H9 (cell line): Measurements from ENCODE around the gene DUS2. TPM values are rescaled to one million over a fixed set of nuclear protein-coding genes. Genes with fewer than 3 reads are reported as not detected.

ENCODE experiments used
- DNase-seq: peaks from one replicate; pipeline ENCODE4 v3.0.0-alpha.2; 2017
- H2AFZ ChIP-seq: one replicate; pipeline ENCODE4 v1.6.1; 2013; ENCODE audit warnings: mild to moderate bottlenecking, low read length, control low read depth, moderate library complexity
- H2AK5ac ChIP-seq: 2 replicates; pipeline ENCODE4 v1.6.1; 2013; ENCODE audit warnings: low read length, control low read depth, mixed read lengths; ENCODE audit not compliant: insufficient read length
- H2BK120ac ChIP-seq: one replicate; pipeline ENCODE4 v1.6.1; 2013; ENCODE audit warnings: low read depth, mild to moderate bottlenecking, low read length, control low read depth, inconsistent platforms; ENCODE audit not compliant: poor library complexity, severe bottlenecking
- H2BK12ac ChIP-seq: 2 replicates; pipeline ENCODE4 v1.6.1; 2013; ENCODE audit warnings: low read length, control low read depth, mixed read lengths, low read depth; ENCODE audit not compliant: insufficient read length
- H2BK15ac ChIP-seq: 2 replicates; pipeline ENCODE4 v1.6.1; 2013; ENCODE audit warnings: low read depth, low read length, control low read depth
- H2BK20ac ChIP-seq: one replicate; pipeline ENCODE4 v1.6.1; 2013; ENCODE audit warnings: low read depth, mild to moderate bottlenecking, low read length, control low read depth, inconsistent platforms; ENCODE audit not compliant: poor library complexity, severe bottlenecking
- H2BK5ac ChIP-seq: 2 replicates; pipeline ENCODE4 v1.6.1; 2013; ENCODE audit warnings: low read length, control low read depth, mixed read lengths; ENCODE audit not compliant: insufficient read length
- H3K14ac ChIP-seq: 2 replicates; pipeline ENCODE4 v1.6.1; 2013; ENCODE audit warnings: low read length, control low read depth; ENCODE audit not compliant: insufficient read depth
- H3K18ac ChIP-seq: 2 replicates; pipeline ENCODE4 v1.6.1; 2013; ENCODE audit warnings: low read depth, mild to moderate bottlenecking, mixed read lengths, low read length, control low read depth; ENCODE audit not compliant: insufficient read length
- H3K23ac ChIP-seq: 2 replicates; pipeline ENCODE4 v1.6.1; 2013; ENCODE audit warnings: low read length, control low read depth, mixed read lengths, low read depth; ENCODE audit not compliant: insufficient read length
- H3K23me2 ChIP-seq: 2 replicates; pipeline ENCODE4 v1.6.1; 2013; ENCODE audit warnings: low read depth, mild to moderate bottlenecking, mixed read lengths, low read length, control low read depth; ENCODE audit not compliant: insufficient read length, poor library complexity, severe bottlenecking
- H3K27ac ChIP-seq: 2 replicates; pipeline ENCODE4 v1.5.1; 2013; ENCODE audit warnings: low read length, control low read depth, mixed read lengths, low read depth; ENCODE audit not compliant: insufficient read length
- H3K27me3 ChIP-seq: 2 replicates; pipeline ENCODE4 v1.6.1; 2013; ENCODE audit warnings: low read length, control low read depth, inconsistent platforms; ENCODE audit not compliant: insufficient read depth
- H3K4ac ChIP-seq: 2 replicates; pipeline ENCODE4 v1.6.1; 2013; ENCODE audit warnings: low read depth, mild to moderate bottlenecking, control low read depth, inconsistent platforms, low read length, moderate library complexity
- H3K4me1 ChIP-seq: 2 replicates; pipeline ENCODE4 v1.6.1; 2013; ENCODE audit warnings: low read length, control low read depth, inconsistent platforms; ENCODE audit not compliant: insufficient read depth
- H3K4me2 ChIP-seq: 2 replicates; pipeline ENCODE4 v1.6.1; 2013; ENCODE audit warnings: low read length, control low read depth, mixed read lengths; ENCODE audit not compliant: insufficient read length, insufficient read depth
- H3K56ac ChIP-seq: 2 replicates; pipeline ENCODE4 v1.6.1; 2013; ENCODE audit warnings: low read depth, mild to moderate bottlenecking, mixed read lengths, low read length, control low read depth; ENCODE audit not compliant: insufficient read length
- H3K79me1 ChIP-seq: 2 replicates; pipeline ENCODE4 v1.6.1; 2013; ENCODE audit warnings: low read depth, mild to moderate bottlenecking, moderate library complexity, low read length, control low read depth, inconsistent platforms; ENCODE audit not compliant: insufficient read depth, poor library complexity, severe bottlenecking
- H3K79me2 ChIP-seq: 2 replicates; pipeline ENCODE4 v1.6.1; 2013; ENCODE audit warnings: low read length, control low read depth, inconsistent platforms; ENCODE audit not compliant: insufficient read depth
- H3K9ac ChIP-seq: 2 replicates; pipeline ENCODE4 v1.6.1; 2013; ENCODE audit warnings: low read length, control low read depth, mixed read lengths; ENCODE audit not compliant: insufficient read length; ENCODE audit errors: extremely low read depth
- H3K9me3 ChIP-seq: one replicate; pipeline ENCODE4 v1.6.1; 2013; ENCODE audit warnings: low read depth, low read length, inconsistent platforms; ENCODE audit not compliant: control insufficient read depth
- H3T11ph ChIP-seq: one replicate; pipeline ENCODE4 v1.6.1; 2013; ENCODE audit warnings: mild to moderate bottlenecking, low read length, control low read depth, inconsistent platforms
- H4K20me1 ChIP-seq: one replicate; pipeline ENCODE4 v1.6.1; 2013; ENCODE audit not compliant: control insufficient read depth, insufficient read length, insufficient read depth
- H4K5ac ChIP-seq: 2 replicates; pipeline ENCODE4 v1.6.1; 2013; ENCODE audit warnings: low read depth, mild to moderate bottlenecking, mixed read lengths, low read length, control low read depth; ENCODE audit not compliant: insufficient read length
- H4K8ac ChIP-seq: replicated peaks from 2 replicates; pipeline ENCODE4 v1.6.1; 2013; ENCODE audit warnings: low read length, control low read depth, mixed read lengths, low read depth; ENCODE audit not compliant: insufficient read length
- H4K91ac ChIP-seq: 2 replicates; pipeline ENCODE4 v1.6.1; 2013; ENCODE audit warnings: low read depth, mild to moderate bottlenecking, moderate library complexity, mixed read lengths, low read length, control low read depth; ENCODE audit not compliant: insufficient read length
- H3K27ac Mint-ChIP-seq, 3 experiments: 2 replicates in 2 of 3; 3 replicates in 1 of 3; pipeline ENCODE4 v1.8.0; 2020 to 2021; ENCODE audit warnings: mixed read lengths in 3 of 3, mild to moderate bottlenecking in 1 of 3, moderate library complexity in 1 of 3
- H3K27me3 Mint-ChIP-seq: 2 replicates; pipeline ENCODE4 v1.8.0; 2021; ENCODE audit warnings: low read depth, mild to moderate bottlenecking, moderate library complexity, mixed read lengths
- H3K36me3 Mint-ChIP-seq, 3 experiments: 2 replicates in 2 of 3; 3 replicates in 1 of 3; pipeline ENCODE4 v1.8.0; 2020 to 2021; ENCODE audit warnings: low read depth in 3 of 3, mixed read lengths in 3 of 3; ENCODE audit not compliant: insufficient read depth in 1 of 3
- H3K4me1 Mint-ChIP-seq, 2 experiments: 2 replicates each; pipeline ENCODE4 v1.8.0; 2020; ENCODE audit warnings: mixed read lengths in 2 of 2
- H3K4me3 Mint-ChIP-seq, 2 experiments: 2 replicates in 1 of 2; 3 replicates in 1 of 2; pipeline ENCODE4 v1.8.0; 2020 to 2021; ENCODE audit warnings: mild to moderate bottlenecking in 2 of 2, mixed read lengths in 2 of 2, moderate library complexity in 1 of 2
- H3K9me3 Mint-ChIP-seq, 2 experiments: 2 replicates in 1 of 2; 3 replicates in 1 of 2; pipeline ENCODE4 v1.8.0; 2020; ENCODE audit warnings: mild to moderate bottlenecking in 2 of 2, mixed read lengths in 2 of 2, moderate library complexity in 1 of 2
- CTCF ChIP-seq: fragments of 200-600 bp; sonication (generic); conservative IDR thresholded peaks from 3 replicates; pipeline ENCODE4 v1.8.0; 2021; ENCODE audit warnings: antibody characterized with exemption, mild to moderate bottlenecking
- WGBS: extraction: QIAGEN DNeasy Blood & Tissue Kit; methylation state at CpG from one replicate; pipeline ENCODE4 v1.1.7; 2013; ENCODE audit warnings: missing lambda C conversion rate, low lambda C conversion rate, mixed read lengths; ENCODE audit not compliant: insufficient read length; ENCODE audit errors: extremely low coverage; 5-methylcytosine and 5-hydroxymethylcytosine counted together
- total RNA-seq: library from RNA; stranded (reverse); gene quantifications from 2 replicates; pipeline ENCODE4 v1.2.1, GENCODE V29; 2021

Gene DUS2
- total RNA-seq, 1 experiment from 2014 or later: 28.5 TPM

DNA sequence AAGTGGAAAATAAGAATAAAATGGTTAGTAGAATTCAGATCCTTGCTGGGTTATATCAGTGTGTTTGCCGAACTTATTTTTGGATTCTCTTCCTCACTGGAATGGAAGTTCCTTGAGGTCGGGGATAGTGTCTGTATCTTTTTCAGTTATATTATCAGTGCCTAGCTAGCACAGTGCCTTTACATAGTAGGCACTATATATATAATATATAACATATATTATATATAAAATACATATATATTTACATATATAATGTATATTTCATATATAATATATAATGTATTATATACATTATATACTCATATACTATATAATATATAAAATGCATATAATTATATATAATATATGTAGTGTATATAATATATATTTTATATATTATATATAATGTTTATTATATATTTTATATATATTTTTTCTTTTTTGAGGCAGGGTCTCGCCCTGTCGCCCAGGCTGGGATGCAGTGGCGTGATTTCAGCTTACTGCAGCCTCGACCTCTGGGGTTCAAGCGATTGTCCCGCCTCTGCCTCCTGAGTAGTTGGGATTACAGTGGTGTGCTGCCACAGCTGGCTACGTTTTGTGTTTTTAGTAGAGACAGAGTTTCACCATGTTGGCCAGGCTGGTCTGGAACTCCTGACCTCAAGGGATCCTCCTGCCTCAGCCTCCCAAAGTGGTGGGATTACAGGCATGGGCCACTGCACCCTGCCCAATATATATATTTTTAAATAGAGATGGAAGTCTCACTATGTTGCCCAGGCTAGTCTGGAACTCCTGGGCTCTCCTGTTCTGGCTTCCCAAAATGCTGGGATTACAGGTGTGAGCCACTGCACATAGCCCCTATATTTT, 65.3 kb downstream of the DUS2 start:
- Histone ChIP-seq H3K23ac (no peak overlapping the region), H4K91ac (no peak overlapping the region), H2AK5ac (no peak overlapping the region), H2BK20ac (no peak overlapping the region), H3K23me2 (peaks cover 12% of the 10 kb centered on the region), H2BK5ac (no peak overlapping the region), H2BK120ac (no peak overlapping the region), H3K18ac (no peak overlapping the region), H3K27ac (no peak overlapping the region), H3K56ac (no peak overlapping the region), H3K79me1 (peaks cover 4% of the 10 kb centered on the region), H2AFZ (no peak overlapping the region), H3K4ac (no peak overlapping the region), H3K79me2 (peaks cover 15% of the 10 kb centered on the region; the same call in 1 of the 2 replicates), H2BK15ac (no peak overlapping the region), H3K4me2 (no peak overlapping the region), H4K5ac (no peak overlapping the region), H3K9ac (no peak overlapping the region), H3T11ph (no peak overlapping the region), H3K14ac (no peak overlapping the region), H4K8ac (no peak overlapping the region), H3K27me3 (no peaks in the 10 kb centered on the region), H4K20me1 (no peaks in the 10 kb centered on the region), H2BK12ac (no peak overlapping the region), H3K4me1 (peaks cover 3% of the 10 kb centered on the region; the same call in 1 of the 2 replicates), H3K9me3 (no peaks in the 10 kb centered on the region)
- Mint-ChIP-seq H3K27me3 (no peaks in the 10 kb centered on the region; the same call in 1 of the 2 replicates), H3K9me3 (peaks cover 0 to 3% of the 10 kb centered on the region in 2 experiments; a peak in 1 of 5 replicates), H3K4me3 (no peak overlapping the region; a peak in 1 of 5 replicates), H3K4me1 (peaks cover 28 to 35% of the 10 kb centered on the region in 2 experiments), H3K36me3 (peaks cover 0 to 2% (median 0%) of the 10 kb centered on the region in 3 experiments; a peak in 1 of 7 replicates), H3K27ac (no peak overlapping the region)
- WGBS: no CpG with 5 or more reads among the region's 9 CpGs
- no peak for TF ChIP-seq CTCF
- no peak for DNase-seq
